GM18502 (cell line): Measurements from ENCODE around the gene PPP1R3F.
"Not testable (repeated sequence)": the region's sequence is repeated elsewhere in the genome, so short reads cannot be mapped to it uniquely, and the experiment has no call there.

Experiments used
- ATAC-seq: cut with Tn5 transposase; IDR thresholded peaks from one replicate; pipeline ENCODE4 v1.9.1; 2021; ENCODE audit warnings: mild to moderate bottlenecking; ENCODE audit not compliant: unreplicated experiment, poor library complexity

PPP1R3F gene

DNA sequence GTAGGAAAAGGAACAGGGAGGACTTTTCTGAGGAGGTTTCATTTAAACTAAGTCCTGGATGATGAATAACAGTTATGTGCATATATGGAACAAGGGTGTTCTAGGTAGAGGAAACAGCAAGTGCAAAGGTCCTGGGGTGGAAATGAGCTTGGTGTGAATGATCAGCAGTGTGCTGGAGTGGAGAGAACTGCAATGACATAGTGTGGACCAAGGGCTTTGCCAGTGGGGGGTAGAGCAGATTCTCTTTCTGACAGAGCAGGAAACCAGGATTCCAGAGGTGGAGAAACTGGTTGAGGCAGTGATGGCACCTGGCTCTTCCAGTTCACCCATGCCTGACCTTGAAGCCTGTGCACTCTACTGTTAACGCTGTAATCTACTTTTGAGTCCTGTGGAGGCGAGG is 1.7 kb downstream of the PPP1R3F start:
- no peak for ATAC-seq

DNA sequence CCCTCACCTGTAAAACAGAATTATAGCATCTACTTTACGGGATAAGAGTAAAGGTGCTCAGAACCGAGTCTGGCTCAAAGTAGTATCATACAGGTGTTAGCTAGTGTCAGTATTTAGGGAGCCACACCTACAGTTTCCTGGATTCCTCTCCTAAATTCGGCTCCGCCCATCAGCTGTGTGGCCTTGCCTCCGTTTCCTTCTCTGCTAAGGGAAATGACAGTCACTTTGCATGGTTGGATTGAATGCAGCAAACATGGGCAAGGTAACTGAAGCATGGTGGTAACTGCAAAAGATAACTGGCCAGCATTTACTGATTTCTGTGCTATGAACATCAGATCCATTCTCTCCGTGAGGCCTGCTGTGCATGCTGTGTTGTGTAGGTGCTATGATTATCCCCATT is 2.8 kb downstream of the PPP1R3F start:
- no peak for ATAC-seq

DNA sequence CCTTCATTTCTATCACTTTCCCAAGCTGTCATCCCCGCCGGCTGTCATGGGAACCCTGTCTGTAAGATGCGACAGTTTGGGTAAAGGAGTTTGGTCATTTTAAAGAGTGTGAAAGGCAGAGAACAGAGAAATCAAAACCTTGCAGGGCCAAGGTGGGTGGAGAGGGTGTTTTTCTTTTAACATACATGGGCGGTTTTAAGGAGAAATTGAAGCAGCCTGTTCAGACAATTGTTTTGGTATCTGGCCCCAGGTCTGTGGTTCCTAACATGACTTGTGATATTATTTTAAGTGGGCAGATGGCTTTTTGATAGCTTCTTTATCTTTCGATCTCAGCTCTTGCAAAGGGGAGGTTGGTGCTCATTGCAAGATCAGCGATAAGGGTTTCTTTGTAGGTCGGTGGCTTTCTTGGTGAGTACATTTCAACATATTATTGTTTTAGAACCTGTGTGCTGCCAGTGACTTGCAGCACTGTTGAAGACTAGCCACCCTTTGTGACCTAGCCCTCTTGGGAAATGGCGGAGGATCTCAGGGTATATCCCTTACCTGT is 3.7 kb downstream of the PPP1R3F start:
- no peak for ATAC-seq

DNA sequence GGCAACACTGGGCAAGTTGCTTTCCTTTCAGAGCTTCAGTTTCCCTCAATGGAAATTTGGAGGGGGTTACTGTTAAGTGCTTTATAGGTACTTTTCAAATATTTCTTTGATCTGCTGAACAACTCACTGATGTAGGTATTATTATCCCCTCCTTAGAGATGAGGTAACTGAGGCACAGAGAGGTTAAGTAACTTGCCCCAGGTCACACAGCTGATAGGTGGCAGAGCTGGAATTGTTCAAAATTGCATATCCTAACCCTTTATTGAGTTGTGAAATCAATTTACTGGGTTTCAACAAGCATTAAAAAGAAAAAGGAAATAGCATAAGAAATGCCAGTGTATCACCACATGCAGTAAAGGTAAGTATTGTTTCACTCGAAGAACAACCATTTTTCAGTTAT is 6.6 kb downstream of the PPP1R3F start:
- no peak for ATAC-seq

DNA sequence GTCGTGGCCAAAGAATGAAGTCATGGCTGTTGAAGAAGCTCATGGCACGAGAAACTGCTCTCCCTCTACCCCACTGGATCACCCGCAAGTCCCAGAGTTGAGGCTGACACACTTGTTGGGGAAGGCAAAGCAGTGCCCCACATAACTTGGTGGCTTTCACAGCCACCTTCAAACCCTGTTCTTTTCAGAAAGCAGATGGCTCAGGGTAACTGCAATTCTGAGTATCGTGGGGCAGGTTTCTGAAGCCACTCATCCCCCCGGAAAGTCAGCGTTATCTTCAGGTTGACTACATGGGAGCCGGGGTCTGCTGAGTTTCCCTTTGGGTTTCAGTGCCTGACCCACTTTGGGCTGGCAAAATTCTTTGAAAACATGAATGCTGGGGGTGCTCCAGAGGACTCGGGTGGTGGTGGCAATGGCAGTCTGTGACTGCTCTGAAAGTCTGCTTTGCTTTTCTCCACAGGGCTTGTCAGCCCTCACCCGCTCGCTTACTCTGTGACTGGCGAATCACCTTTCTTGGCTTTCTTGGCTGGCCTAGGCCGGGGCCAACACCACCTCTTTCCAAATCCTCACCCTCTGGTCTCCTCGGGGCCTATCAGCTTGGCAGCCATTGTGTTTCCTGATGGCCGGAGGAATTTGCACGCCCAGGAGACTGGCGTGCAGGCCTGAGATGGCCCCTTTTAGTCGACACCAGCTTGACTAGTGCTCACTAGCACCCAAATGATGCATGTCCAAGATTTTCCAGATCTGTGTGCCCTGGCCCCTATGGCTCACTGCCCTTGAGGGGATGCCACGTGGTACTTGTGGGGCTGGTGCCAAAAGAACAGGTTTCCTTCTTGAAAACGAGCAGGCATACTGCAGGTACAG is 7.3 kb downstream of the PPP1R3F start:
- no peak for ATAC-seq

DNA sequence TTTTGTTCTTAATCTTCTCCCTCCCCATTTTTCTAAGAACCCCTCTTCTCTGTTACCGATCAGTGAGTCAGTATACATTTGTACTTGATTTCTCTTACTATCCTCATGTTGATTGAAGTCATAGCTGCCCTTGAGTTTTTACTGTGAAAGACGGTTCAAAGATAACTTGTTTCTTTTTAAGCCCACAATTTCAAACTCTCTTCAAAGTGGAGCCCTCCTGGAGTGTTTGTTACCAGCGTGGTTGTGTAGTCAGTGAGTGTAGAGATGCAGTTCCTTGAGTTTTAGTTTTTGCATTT is 7.9 kb downstream of the PPP1R3F start:
- no peak for ATAC-seq

DNA sequence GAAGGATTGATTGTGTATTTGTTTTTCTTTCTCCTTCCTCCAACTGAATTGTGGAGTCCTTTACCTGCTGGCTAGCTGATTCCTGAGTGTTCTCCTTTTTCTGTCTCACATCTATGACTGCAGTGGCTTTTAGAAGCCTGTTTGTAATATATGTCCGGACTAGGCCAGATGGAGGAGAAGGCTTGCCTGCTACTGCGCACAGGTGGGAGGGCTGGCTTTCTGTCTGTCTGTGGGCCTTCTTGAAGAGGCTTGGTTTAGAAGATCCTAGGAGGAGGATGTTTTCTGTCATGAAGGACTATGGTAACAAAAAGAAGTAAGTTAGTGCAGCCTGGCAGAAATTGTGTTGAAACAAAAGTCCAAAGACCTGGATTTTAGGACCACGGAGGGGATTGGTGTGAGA is 8.5 kb downstream of the PPP1R3F start:
- no peak for ATAC-seq

DNA sequence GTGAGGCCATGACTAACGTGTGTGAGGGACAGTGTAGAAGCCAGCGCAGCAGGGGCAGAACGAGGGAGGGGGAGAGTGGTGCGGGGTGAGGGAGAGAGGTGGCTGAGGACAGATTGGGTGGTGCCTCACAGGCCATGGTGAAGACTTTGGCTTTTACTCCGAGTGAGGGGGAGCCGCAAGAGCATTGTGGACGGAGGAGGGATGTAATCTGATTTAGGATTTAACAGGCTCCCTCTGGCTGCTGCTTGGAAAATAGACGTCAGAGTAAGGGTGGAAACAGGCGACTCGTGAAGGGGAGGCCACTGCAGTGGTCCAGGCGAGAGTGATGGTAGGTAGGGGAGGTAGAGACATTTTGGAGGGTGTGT is 13.0 kb downstream of the PPP1R3F start:
- ATAC-seq = no peak

DNA sequence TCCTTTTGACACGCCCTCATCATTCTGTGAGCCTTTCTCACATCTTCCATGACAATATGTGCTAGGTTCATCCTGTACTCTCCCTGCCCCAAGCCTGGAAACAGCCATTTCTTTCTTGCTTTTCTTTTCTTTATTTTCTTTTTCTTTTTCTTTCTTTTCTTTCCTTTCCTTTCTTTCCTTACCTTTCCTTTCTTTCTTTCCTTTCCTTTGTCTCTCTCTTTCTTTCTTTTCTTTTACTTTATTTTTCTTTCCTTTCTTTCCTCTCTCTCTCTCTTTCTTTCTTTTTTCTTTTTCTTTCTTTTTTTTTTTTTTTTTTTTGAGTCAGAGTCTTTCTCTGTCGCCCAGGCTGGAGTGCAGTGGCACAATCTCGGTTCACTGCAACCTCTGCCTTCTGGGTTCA is 14.6 kb downstream of the PPP1R3F start:
- ATAC-seq = no peak

DNA sequence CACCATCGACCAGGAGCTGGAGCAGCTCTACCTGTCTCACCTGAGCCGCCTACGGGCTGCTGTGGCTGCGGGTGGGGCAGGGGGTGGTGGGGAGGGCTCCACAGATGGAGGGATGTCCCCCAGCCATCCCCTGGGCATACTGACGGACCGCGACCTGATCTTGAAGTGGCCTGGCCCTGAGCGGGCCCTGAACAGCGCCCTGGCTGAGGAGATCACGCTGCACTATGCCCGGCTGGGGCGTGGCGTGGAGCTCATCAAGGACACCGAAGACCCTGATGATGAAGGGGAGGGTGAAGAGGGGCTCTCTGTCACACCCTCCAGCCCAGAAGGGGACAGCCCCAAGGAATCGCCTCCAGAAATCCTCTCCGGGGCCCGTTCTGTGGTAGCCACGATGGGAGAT is 16.5 kb downstream of the PPP1R3F start:
- ATAC-seq = no peak

DNA sequence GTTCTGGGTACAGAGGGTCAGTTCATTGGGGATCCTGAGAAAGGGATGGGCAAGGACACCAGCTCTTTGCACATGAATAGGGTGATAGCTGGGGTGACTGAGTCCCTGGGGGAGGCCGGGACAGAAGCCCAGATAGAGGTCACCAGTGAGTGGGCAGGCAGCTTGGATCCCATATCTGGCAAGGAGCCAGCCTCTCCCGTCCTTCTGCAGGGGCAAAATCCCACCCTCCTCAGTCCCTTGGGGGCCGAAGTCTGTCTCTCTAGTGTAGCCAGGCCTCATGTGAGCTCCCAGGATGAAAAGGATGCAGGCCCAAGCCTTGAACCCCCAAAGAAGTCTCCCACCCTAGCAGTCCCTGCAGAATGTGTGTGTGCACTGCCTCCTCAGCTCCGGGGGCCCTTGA is 17.0 kb downstream of the PPP1R3F start:
- no peak for ATAC-seq

DNA sequence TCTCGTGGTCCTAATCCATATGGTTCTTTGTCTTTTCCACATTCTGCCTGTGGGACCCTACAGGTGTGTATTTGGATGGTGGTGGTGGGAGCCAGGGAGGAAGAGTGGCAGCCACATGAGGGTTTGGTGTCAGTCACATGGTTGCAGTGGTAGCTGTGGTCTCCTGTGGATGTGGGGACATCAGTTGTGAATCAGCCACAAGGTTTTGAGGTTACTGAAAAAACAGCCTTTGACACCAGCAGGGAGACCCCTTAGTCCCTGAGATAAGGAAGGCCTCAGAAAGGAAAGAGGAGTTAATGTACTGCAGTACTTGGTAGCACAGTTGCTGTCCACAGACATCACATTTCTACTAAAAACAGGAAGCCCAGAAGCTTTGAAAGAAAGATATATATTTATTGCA is 18.1 kb downstream of the PPP1R3F start:
- no peak for ATAC-seq

DNA sequence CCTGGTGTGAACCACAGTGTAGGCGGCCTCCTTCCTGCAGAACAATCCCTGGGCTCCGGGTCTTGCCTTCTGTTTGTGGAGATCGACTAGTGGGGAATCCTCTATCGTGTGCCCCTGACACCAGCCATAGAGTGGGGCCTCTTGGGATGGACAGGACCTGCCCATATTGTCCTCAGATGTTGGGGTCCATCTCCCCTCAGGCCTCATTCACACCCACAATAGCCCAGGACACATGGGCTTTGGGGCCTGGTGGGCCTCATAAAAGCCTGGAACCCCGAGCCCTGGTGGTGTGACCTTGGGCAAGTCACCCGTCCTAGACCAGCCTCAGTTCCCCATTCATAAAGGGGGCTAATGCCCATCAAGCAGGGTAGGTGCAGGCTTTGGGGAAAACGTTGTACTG is 20.6 kb downstream of the PPP1R3F start:
- no peak for ATAC-seq

DNA sequence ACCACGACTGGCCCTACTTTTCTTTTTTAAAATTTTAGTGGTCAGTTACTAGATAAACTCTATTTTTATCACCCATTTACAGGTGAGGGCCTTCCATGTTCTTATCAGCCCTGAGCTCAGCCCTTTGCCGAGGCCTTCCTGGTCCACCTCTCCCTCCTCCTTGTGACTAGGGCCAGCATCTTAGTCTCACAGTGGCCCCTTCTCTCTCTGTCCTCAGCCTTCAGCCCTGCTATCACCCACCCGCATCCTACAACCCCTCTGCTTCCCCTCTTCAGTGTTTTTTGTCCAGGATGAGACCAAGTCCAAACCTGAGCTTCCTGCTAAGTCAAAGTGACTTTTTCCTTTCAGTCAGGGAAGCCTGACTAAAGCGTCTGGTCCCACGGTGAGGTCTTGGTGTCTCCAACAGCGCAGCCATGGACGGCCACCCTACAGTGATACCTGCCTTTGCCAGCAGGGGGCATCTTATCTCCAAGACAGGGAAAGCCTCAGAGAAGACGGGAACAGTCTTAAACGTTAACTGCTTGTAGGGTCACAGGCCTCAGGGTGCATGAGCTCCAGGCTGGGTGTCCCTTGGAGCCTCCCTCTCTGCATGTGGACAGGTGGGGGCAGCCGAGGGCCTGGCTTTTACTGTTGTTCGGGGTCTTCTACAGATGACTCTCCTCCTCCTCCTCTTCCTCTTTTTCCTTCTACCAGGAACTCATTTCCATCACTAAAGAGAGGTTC is 22.2 kb downstream of the PPP1R3F start:
- peak; percentile 85 for ATAC-seq

DNA sequence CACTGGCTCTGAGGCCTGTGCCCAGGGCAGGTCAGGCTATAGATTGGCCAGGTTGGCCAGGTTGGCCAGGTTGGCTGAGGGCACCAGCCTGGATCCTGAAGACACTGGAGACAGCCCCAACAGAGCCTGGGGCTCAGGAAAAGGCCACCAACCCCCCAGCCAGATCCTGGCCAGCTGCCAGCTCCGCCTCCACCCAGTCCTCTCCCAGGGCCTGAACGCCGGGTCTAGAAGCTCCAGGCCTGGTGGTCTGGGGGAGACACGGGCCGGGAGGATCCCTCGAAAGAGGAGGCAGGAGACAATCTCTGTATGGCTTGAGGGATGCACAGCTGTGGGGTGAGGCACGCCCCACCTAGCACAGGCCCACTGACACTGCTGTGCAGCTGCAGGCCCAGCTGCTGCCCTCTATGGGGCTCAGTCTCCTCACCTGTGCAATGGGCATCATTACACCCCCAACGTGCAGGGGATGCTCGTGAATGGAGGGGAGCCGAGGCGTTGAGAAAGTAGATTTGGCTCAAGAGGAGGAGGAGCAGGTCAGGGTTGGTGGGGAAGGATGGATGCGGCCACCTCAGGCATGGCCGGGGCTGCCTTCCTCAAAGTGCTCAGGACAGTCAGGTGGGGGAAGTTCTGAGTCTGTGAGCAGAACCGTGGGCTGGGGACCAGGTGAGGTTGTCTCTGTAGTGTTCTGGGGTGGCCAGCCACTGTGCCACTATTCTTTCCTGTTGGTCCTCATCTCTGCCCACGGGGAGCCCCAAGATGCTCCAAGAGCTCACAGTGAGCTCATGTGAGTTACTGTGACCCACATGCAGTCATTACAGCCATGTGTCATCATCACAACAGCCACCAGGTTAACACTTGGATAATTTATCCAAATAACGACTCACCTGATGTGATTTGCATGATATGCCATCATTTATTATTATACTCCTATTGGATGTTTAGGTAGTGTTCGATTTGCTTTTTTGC is 23.1 kb downstream of the PPP1R3F start:
- no peak for ATAC-seq

DNA sequence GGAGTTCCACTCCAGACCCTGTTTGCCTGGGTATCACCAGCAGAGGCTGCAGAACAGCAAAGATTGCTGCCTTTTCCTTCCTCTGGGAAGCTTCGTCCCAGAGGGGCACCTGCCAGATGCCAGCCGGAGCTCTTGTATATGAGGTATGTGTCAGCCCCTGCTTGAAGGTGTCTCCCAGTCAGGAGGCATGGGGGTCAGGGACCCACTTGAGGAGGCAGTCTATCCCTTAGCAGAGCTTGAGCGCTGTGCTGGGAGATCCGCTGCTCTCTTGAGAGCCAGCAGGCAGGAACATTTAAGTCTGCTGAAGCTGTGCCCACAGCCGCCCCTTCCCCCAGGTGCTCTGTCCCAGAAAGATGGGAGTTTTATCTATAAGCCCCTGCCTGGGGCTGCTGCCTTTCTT is 29.7 kb downstream of the PPP1R3F start:
- not testable (repeated sequence) for ATAC-seq

DNA sequence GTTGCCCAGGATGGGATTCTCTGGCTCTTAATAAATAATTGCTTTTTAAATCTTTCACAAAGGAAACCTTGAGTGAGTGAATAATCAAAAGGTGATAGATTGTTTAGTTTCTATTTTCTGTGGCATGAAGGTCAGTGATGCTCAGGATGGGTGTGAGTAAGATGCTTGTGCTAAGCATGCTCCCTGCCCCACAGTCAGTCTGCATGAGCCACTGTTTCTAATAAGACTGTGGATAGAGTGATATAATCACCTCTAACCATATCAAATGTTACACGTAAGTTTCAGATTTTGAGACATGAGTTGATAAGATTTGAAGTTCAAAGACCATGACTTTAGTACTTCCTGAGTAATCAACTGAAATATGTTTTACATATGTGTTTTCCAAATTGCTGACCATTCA is 31.1 kb downstream of the PPP1R3F start:
- no peak for ATAC-seq

DNA sequence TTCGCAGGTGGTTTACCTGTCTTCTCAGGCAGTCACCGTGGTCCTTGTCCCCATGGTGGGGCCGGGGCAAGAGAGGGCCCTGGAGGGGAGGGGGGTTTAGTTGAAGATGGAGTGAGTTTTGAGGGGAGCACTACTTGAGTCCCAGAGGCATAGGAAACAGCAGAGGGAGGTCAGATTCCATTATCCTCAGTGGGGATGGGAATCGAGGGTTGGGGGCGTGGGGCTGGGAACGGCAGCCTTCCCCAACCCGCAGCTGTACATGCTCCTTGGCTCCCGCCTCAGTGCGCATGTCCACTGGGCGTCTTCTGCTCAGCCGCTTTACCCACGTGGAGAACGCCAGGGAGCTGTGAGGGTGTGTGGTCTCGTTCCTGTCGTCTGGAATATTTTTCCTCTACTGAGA is 33.8 kb downstream of the PPP1R3F start, which contains the start of gene GAGE10:
Gene GAGE10, plus strand, starts transcription at position 301 of the 400 bp plus-strand sequence. CDS start 1,214 bp downstream, outside the sequence.
- no peak for ATAC-seq

DNA sequence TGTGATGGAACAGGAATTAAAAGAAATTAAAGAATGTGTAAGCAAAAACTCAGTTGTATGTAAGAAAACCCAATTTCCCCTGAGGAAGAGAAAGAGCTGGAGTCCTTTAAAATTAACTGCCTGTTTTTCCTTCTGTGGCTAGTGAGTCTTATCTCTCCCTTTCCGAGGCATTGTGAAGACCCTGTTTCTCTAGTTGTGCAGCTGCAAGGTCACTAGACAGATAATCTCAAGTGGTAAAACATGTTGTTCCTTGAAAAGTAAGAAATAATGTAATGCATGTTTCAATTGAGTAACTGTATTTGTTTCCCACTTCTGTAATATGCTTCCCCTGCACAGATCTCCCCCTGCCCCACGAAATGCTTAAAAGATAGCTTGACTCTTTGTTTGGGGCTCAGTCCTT is 38.2 kb downstream of the PPP1R3F start:
- ATAC-seq = not testable (repeated sequence)

DNA sequence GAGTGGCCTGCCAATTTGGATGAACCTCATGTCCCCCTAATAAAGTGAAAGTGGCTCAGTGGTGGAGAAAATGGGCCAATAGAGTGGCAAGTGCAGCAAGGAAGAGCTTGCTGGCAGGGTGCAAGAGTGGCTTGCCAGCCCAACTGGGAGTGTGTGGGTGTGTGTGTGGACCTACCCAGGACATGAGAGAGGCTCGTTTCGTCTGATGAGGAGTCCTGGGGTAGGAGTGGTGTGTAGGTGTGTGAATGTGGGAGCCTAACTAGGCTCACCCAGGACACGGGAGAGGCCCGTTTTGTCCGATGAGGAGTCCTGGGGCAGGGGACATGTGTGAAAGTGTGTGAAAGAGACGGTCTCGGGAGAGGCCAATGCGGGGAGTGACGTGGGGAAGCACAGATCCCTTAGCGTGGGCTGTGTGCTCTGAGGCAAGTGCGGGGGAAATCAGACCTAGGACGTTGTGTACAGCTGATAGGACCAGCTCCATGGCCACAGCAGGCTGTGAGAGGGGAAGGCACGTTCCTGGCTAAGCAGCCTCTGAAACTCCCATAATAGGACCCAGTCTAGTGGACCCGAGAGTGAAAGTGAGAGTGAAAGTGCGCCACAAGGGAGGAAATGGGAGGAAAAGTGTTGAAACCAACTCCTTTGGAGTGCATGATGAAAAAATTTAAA is 39.1 kb downstream of the PPP1R3F start:
- no peak for ATAC-seq
